ENCODE results near the gene SPACA9. TPM values are rescaled to one million over a fixed set of nuclear protein-coding genes. Genes with fewer than 3 reads are reported as not detected.
A peak's percentile ranks its signal among the peaks of the same experiment; 100 is the strongest.

Gene SPACA9
- total RNA-seq, 1 donor from 2014 or later: 3.9 TPM

DNA sequence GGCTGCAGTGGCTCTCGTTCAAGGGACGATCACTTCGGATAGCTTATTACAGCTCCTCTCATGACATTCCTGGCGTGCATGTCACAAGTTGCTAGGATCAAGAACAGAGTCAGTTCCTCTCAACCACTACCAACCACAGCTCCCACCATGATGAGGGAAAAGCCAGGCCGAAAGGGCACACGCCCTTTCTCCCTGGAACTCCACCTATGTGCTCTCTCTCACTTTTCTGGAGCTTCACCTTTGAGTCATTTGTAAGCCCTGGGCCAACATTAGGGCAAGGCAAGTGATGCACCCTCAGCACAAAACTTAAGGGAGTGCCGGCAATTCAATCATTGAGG is 1.6 kb downstream of the SPACA9 start:
- H3K36me3 Mint-ChIP-seq (ENCODE audit: low read depth, unreplicated experiment): peaks cover 5% of the 10 kb centered on the region
- Histone ChIP-seq H3K27me3 (ENCODE audit: insufficient read depth, low read length) (no peaks in the 10 kb centered on the region), H4K20me1 (ENCODE audit: insufficient read depth, low read length) (no peaks in the 10 kb centered on the region), H3K9me3 (ENCODE audit: insufficient read depth, low read depth, low read length) (no peaks in the 10 kb centered on the region), H3K4me1 (ENCODE audit: insufficient read depth, low read length) (no peaks in the 10 kb centered on the region), H3K36me3 (ENCODE audit: insufficient read depth, low read length) (no peaks in the 10 kb centered on the region), H3K27ac (ENCODE audit: low read depth, low read length) (no peak overlapping the region), H2AFZ (ENCODE audit: low read depth, low read length) (no peak overlapping the region), H3K4me2 (ENCODE audit: low read length) (no peak overlapping the region), H3K4me3 (ENCODE audit: insufficient read depth, low read depth, low read length) (no peak overlapping the region), H3K9ac (ENCODE audit: low read length) (no peak overlapping the region), H3K79me2 (ENCODE audit: insufficient read depth, low read length) (no peaks in the 10 kb centered on the region)
- FAIRE-seq: no peak
- peak overlapping the region; percentile 18 for H3K4me3 Mint-ChIP-seq (ENCODE audit: unreplicated experiment)
- H3K4me1 Mint-ChIP-seq (ENCODE audit: low read depth, unreplicated experiment): peaks cover 3% of the 10 kb centered on the region
- DNase-seq (ENCODE audit: low read depth): no peak
- peaks cover 14% of the 10 kb centered on the region for H3K27me3 Mint-ChIP-seq (ENCODE audit: low read depth, unreplicated experiment)
- no peaks in the 10 kb centered on the region for H3K9me3 Mint-ChIP-seq (ENCODE audit: unreplicated experiment)
- no peak overlapping the region for H3K27ac Mint-ChIP-seq (ENCODE audit: unreplicated experiment)
- TF ChIP-seq, protein P1, sequence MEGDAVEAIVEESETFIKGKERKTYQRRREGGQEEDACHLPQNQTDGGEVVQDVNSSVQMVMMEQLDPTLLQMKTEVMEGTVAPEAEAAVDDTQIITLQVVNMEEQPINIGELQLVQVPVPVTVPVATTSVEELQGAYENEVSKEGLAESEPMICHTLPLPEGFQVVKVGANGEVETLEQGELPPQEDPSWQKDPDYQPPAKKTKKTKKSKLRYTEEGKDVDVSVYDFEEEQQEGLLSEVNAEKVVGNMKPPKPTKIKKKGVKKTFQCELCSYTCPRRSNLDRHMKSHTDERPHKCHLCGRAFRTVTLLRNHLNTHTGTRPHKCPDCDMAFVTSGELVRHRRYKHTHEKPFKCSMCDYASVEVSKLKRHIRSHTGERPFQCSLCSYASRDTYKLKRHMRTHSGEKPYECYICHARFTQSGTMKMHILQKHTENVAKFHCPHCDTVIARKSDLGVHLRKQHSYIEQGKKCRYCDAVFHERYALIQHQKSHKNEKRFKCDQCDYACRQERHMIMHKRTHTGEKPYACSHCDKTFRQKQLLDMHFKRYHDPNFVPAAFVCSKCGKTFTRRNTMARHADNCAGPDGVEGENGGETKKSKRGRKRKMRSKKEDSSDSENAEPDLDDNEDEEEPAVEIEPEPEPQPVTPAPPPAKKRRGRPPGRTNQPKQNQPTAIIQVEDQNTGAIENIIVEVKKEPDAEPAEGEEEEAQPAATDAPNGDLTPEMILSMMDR (IDR thresholded peaks at IDR 0.05; ENCODE audit: insufficient read depth, low read depth, low read length): no peak
- TF ChIP-seq EZH2 (IDR thresholded peaks at IDR 0.05; ENCODE audit: insufficient read depth, low read length): no peak

GRCh38 chr9:132881826-132882225 is 3.1 kb downstream of the SPACA9 start:
- H3K36me3 ChIP-seq (ENCODE audit: insufficient read depth, low read length): no peaks in the 10 kb centered on the region
- Mint-ChIP-seq H3K27me3 (ENCODE audit: low read depth, unreplicated experiment) (peaks cover 6% of the 10 kb centered on the region), H3K9me3 (ENCODE audit: unreplicated experiment) (no peaks in the 10 kb centered on the region), H3K27ac (ENCODE audit: unreplicated experiment) (no peak overlapping the region), H3K36me3 (ENCODE audit: low read depth, unreplicated experiment) (peaks cover 5% of the 10 kb centered on the region), H3K4me1 (ENCODE audit: low read depth, unreplicated experiment) (peaks cover 3% of the 10 kb centered on the region), H3K4me3 (ENCODE audit: unreplicated experiment) (no peak overlapping the region)
- TF ChIP-seq, protein P1 (IDR thresholded peaks at IDR 0.05; ENCODE audit: insufficient read depth, low read depth, low read length): no peak
- no peak for TF ChIP-seq EZH2 (IDR thresholded peaks at IDR 0.05; ENCODE audit: insufficient read depth, low read length)
- no peaks in the 10 kb centered on the region for H3K4me1 ChIP-seq (ENCODE audit: insufficient read depth, low read length)
- no peak overlapping the region for H2AFZ ChIP-seq (ENCODE audit: low read depth, low read length)
- H3K9me3 ChIP-seq (ENCODE audit: insufficient read depth, low read depth, low read length): no peaks in the 10 kb centered on the region
- H3K79me2 ChIP-seq (ENCODE audit: insufficient read depth, low read length): no peaks in the 10 kb centered on the region
- no peak overlapping the region for H3K4me2 ChIP-seq (ENCODE audit: low read length)
- DNase-seq (ENCODE audit: low read depth): no peak
- no peak overlapping the region for H3K27ac ChIP-seq (ENCODE audit: low read depth, low read length)
- H4K20me1 ChIP-seq (ENCODE audit: insufficient read depth, low read length): no peaks in the 10 kb centered on the region
- H3K27me3 ChIP-seq (ENCODE audit: insufficient read depth, low read length): no peaks in the 10 kb centered on the region
- no peak overlapping the region for H3K4me3 ChIP-seq (ENCODE audit: insufficient read depth, low read depth, low read length)
- H3K9ac ChIP-seq (ENCODE audit: low read length): no peak overlapping the region
- FAIRE-seq: no peak

- Histone ChIP-seq H3K4me1 (ENCODE audit: insufficient read depth, low read length) (no peaks in the 10 kb centered on the region), H2AFZ (ENCODE audit: low read depth, low read length) (no peak overlapping the region), H3K27ac (ENCODE audit: low read depth, low read length) (no peak overlapping the region), H3K27me3 (ENCODE audit: insufficient read depth, low read length) (no peaks in the 10 kb centered on the region), H3K36me3 (ENCODE audit: insufficient read depth, low read length) (no peaks in the 10 kb centered on the region), H3K9me3 (ENCODE audit: insufficient read depth, low read depth, low read length) (no peaks in the 10 kb centered on the region), H4K20me1 (ENCODE audit: insufficient read depth, low read length) (no peaks in the 10 kb centered on the region), H3K4me2 (ENCODE audit: low read length) (no peak overlapping the region), H3K79me2 (ENCODE audit: insufficient read depth, low read length) (no peaks in the 10 kb centered on the region), H3K4me3 (ENCODE audit: insufficient read depth, low read depth, low read length) (no peak overlapping the region), H3K9ac (ENCODE audit: low read length) (no peak overlapping the region)
- peaks cover 3% of the 10 kb centered on the region for H3K4me1 Mint-ChIP-seq (ENCODE audit: low read depth, unreplicated experiment)
- H3K9me3 Mint-ChIP-seq (ENCODE audit: unreplicated experiment): no peaks in the 10 kb centered on the region
- DNase-seq (ENCODE audit: low read depth) (no peak), FAIRE-seq (no peak)
- H3K36me3 Mint-ChIP-seq (ENCODE audit: low read depth, unreplicated experiment): peaks cover 5% of the 10 kb centered on the region
- TF ChIP-seq, protein P1 (IDR thresholded peaks at IDR 0.05; ENCODE audit: insufficient read depth, low read depth, low read length): no peak
- no peak for TF ChIP-seq EZH2 (IDR thresholded peaks at IDR 0.05; ENCODE audit: insufficient read depth, low read length)
- peaks cover 3% of the 10 kb centered on the region for H3K27me3 Mint-ChIP-seq (ENCODE audit: low read depth, unreplicated experiment)
- no peak overlapping the region for H3K27ac Mint-ChIP-seq (ENCODE audit: unreplicated experiment)
- H3K4me3 Mint-ChIP-seq (ENCODE audit: unreplicated experiment): no peak overlapping the region
Measured at GRCh38 chr9:132882616-132883015, 3.9 kb downstream of the SPACA9 start.
